ENCODE results near the gene PWP2. TPM values are rescaled to one million over a fixed set of nuclear protein-coding genes. Genes with fewer than 3 reads are reported as not detected.

The PWP2 gene
- total and polyA plus RNA-seq, 10 of the 15 experiments (the other 5 are each of a cell fraction or from before 2014, with no cell fraction given), result 0.03 to 9.4 (median 2.0) TPM

- WGBS (ENCODE audit: insufficient coverage, insufficient replicate concordance, low lambda C conversion rate, missing lambda C conversion rate), result 90% methylated on average over 7 of the region's 7 CpGs
- H4K20me1 ChIP-seq (ENCODE audit: control insufficient read depth, insufficient read depth), result no peaks in the 10 kb centered on the region
- SMC1A ChIA-PET (ENCODE audit: uncharacterized antibody, unreplicated experiment), result interaction anchor here (0.6 kb wide), 1 partner anchor 30 kb away, joined by 3 read pairs; no protein-coding TSS in a partner anchor
- 0 out of 2 replicates have a peak, but pooled peaks cover 7% of the 10 kb centered on the region for H3K4me1 ChIP-seq (ENCODE audit: control insufficient read depth, insufficient read depth, low read length)
- H3K36me3 ChIP-seq (ENCODE audit: control insufficient read depth in 2 of 2, insufficient read depth in 2 of 2, low read length in 1 of 2), result peaks cover 36 to 44% of the 10 kb centered on the region in 2 experiments
- CTCF ChIA-PET, result no interaction called here
- peaks cover 4% of the 10 kb centered on the region for H3K79me2 ChIP-seq (ENCODE audit: control insufficient read depth, insufficient read depth, low read length)
- no peaks in the 10 kb centered on the region for H3K27me3 ChIP-seq (replicated peaks in 1 of 2; ENCODE audit: control insufficient read depth in 2 of 2, insufficient read depth in 2 of 2, low read length in 1 of 2)
- no peak overlapping the region for H3K4me3 ChIP-seq
- FAIRE-seq, result no peak
- RAD21 ChIA-PET (ENCODE audit: unreplicated experiment), result no interaction called here
- POLR2A ChIA-PET, result no interaction called here
- no peak for TF ChIP-seq MAX (IDR thresholded peaks at IDR 0.05; ENCODE audit: low read depth, low read length)
- no peak for TF ChIP-seq ETV6 (conservative IDR thresholded peaks at IDR 0.05 in 1 of 2, IDR thresholded peaks at IDR 0.05 in 1 of 2; ENCODE audit: borderline replicate concordance in 1 of 2, low read depth in 1 of 2)
- peak; percentile 44 for TF ChIP-seq POLR2A (IDR thresholded peaks at IDR 0.05; ENCODE audit: low read depth, low read length)
- no peak overlapping the region for H3K27ac ChIP-seq (ENCODE audit: control insufficient read depth, insufficient read depth)
- in situ Hi-C loops (cut with MboI), result no loop called here
- H3K9ac ChIP-seq (ENCODE audit: control insufficient read depth, insufficient read depth, low read length), result no peak overlapping the region
- H3K4me2 ChIP-seq (ENCODE audit: control insufficient read depth, insufficient read depth), result no peak overlapping the region
- BruUV-seq (replicated peaks), result no TSS peak
- H2AFZ ChIP-seq (ENCODE audit: control insufficient read depth, low read depth, low read length), result no peak overlapping the region
- DNase-seq (ENCODE audit: low read depth, low spot score), result no peak
- intact Hi-C loops (cut with micrococcal nuclease; ENCODE audit: unreplicated experiment), result no loop called here
- H3K9me3 ChIP-seq (replicated peaks; ENCODE audit: control insufficient read depth, insufficient read depth, low read length), result no peaks in the 10 kb centered on the region
- no peak for ATAC-seq
Measured at GRCh38 chr21:44062380-44062779, 44.8 kb upstream of the PWP2 start.

GRCh38 chr21:44063151-44063912 lies 43.9 kb upstream of the PWP2 start:
- no peaks in the 10 kb centered on the region for H3K9me3 ChIP-seq (replicated peaks; ENCODE audit: control insufficient read depth, insufficient read depth, low read length)
- no TSS peak for BruUV-seq (replicated peaks)
- TF ChIP-seq CHD2 (IDR thresholded peaks at IDR 0.05; ENCODE audit: borderline replicate concordance, low read depth, low read length) (no peak), SUZ12 (IDR thresholded peaks at IDR 0.05; ENCODE audit: unreplicated experiment) (no peak)
- TF ChIP-seq, protein P1, sequence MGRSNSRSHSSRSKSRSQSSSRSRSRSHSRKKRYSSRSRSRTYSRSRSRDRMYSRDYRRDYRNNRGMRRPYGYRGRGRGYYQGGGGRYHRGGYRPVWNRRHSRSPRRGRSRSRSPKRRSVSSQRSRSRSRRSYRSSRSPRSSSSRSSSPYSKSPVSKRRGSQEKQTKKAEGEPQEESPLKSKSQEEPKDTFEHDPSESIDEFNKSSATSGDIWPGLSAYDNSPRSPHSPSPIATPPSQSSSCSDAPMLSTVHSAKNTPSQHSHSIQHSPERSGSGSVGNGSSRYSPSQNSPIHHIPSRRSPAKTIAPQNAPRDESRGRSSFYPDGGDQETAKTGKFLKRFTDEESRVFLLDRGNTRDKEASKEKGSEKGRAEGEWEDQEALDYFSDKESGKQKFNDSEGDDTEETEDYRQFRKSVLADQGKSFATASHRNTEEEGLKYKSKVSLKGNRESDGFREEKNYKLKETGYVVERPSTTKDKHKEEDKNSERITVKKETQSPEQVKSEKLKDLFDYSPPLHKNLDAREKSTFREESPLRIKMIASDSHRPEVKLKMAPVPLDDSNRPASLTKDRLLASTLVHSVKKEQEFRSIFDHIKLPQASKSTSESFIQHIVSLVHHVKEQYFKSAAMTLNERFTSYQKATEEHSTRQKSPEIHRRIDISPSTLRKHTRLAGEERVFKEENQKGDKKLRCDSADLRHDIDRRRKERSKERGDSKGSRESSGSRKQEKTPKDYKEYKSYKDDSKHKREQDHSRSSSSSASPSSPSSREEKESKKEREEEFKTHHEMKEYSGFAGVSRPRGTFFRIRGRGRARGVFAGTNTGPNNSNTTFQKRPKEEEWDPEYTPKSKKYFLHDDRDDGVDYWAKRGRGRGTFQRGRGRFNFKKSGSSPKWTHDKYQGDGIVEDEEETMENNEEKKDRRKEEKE (IDR thresholded peaks at IDR 0.05), result no peak
- H3K4me2 ChIP-seq (ENCODE audit: control insufficient read depth, insufficient read depth), result no peak overlapping the region
- ChIA-PET SMC1A (ENCODE audit: uncharacterized antibody, unreplicated experiment) (interaction anchor here (1.0 kb wide), 1 partner anchor 12 kb away, joined by 4 read pairs; no protein-coding TSS in a partner anchor), POLR2A (no interaction called here), RAD21 (ENCODE audit: unreplicated experiment) (no interaction called here), CTCF (no interaction called here)
- no peak overlapping the region for H2AFZ ChIP-seq (ENCODE audit: control insufficient read depth, low read depth, low read length)
- H3K9ac ChIP-seq (ENCODE audit: control insufficient read depth, insufficient read depth, low read length), result no peak overlapping the region
- no peak overlapping the region for H3K4me3 ChIP-seq
- 96% methylated on average over 19 of the region's 19 CpGs for WGBS (ENCODE audit: insufficient coverage, insufficient replicate concordance, low lambda C conversion rate, missing lambda C conversion rate)
- intact Hi-C loops (cut with micrococcal nuclease; ENCODE audit: unreplicated experiment), result no loop called here
- FAIRE-seq (no peak), DNase-seq (ENCODE audit: low read depth, low spot score) (no peak), ATAC-seq (no peak)
- H3K27ac ChIP-seq (ENCODE audit: control insufficient read depth, insufficient read depth), result no peak overlapping the region
- no peaks in the 10 kb centered on the region for H4K20me1 ChIP-seq (ENCODE audit: control insufficient read depth, insufficient read depth)
- peaks cover 4% of the 10 kb centered on the region for H3K79me2 ChIP-seq (ENCODE audit: control insufficient read depth, insufficient read depth, low read length)
- no peaks in the 10 kb centered on the region for H3K27me3 ChIP-seq (replicated peaks in 1 of 2; ENCODE audit: control insufficient read depth in 2 of 2, insufficient read depth in 2 of 2, low read length in 1 of 2)
- 0 out of 2 replicates have a peak, but pooled peaks cover 7% of the 10 kb centered on the region for H3K4me1 ChIP-seq (ENCODE audit: control insufficient read depth, insufficient read depth, low read length)
- peaks cover 33 to 45% of the 10 kb centered on the region in 2 experiments for H3K36me3 ChIP-seq (ENCODE audit: control insufficient read depth in 2 of 2, insufficient read depth in 2 of 2, low read length in 1 of 2)
- in situ Hi-C loops (cut with MboI), result no loop called here
